Heart left ventricle (tissue), 13 donors: ENCODE data around the gene PTPRD.

Experiments
- CTCF ChIP-seq, 12 donors: fragments of 200-600 bp; sonication (generic) in 4 of 12; IDR thresholded peaks; one replicate each; pipeline versions ENCODE4 v1.5.0 to v1.8.0; 2018 to 2022; ENCODE audit warnings: antibody characterized with exemption in 12 of 12, mild to moderate bottlenecking in 5 of 12
- POLR2A ChIP-seq, 2 donors: fragments of 450-650 bp; IDR thresholded peaks; one replicate each; pipeline ENCODE4 v1.6.1; 2017; ENCODE audit warnings: antibody characterized with exemption in 2 of 2, mild to moderate bottlenecking in 2 of 2, moderate library complexity in 2 of 2
- donor health status: ischemic (EF 13 %, LVEDD 7.1; RV severe dilation, severe dysfunction).
- donor health status: DM: no; HTN: yes; CAD: no.
- donor health status: DM: no; HTN: no; CAD: no.
- donor health status: ischemic (EF 25% LVEDD 6.9; RV normal size, moderate dysfunction).
- donor health status: ischemic (EF 25% LVEDD 5.7; RV mildly dilated, moderate dysfunction).
- donor health status: ischemic (EF 35%, LVEDD 5.7; RV mildly dilated, moderate dysfunction).
- donor health status: nonischemic (EF 11% LVEDD 7.7; RV severe dilation, severe dysfunction).
- donor health status: DM: yes; HTN: yes; CAD: no.
- donor health status: PGD.
- donor health status: ischemic (EF 29% LVEDD 5.4; RV normal size, mild dysfunction).
- donor health status: nonischemic (EF 23%, LVEDD 6.1; RV moderate dilation, normal function).

DNA sequence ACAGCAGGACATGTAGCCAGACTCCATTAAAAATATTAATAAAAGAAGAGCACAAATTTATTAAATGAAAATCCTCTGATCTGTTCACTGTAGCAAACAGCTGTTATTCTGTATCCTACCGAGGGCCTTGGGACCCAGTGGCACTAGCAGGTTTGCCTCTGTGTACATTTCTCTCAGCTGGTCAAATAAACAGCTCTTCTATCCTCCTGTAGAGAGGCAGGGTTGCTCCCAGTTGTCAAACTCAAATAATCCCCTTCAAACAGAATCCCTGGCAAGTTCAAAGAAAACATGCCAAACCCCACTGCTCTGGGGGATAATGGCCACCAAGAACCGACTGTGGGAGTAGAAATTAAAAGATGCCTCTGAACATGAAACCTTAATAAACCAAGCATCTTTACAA lies 1551.2 kb downstream of the PTPRD start:
- no peak for TF ChIP-seq CTCF (IDR thresholded peaks at IDR 0.05)
- no peak for TF ChIP-seq POLR2A (IDR thresholded peaks at IDR 0.05)
